Ovary (tissue), 9 donors: Measurements from ENCODE around the gene NEU2. TPM values are rescaled to one million over a fixed set of nuclear protein-coding genes. Genes with fewer than 3 reads are reported as not detected.

Experiments
- DNase-seq, 5 donors: peaks; one replicate each; pipeline ENCODE4 v3.0.0-alpha.2; 2019 to 2020
- H3K27ac ChIP-seq, 2 donors: fragments of 200-600 bp; one replicate each; pipeline versions ENCODE4 v1.5.1 to v1.8.0; 2019 to 2022
- H3K27me3 ChIP-seq: fragments of 200-600 bp; one replicate; pipeline ENCODE4 v1.8.0; 2022
- H3K36me3 ChIP-seq: fragments of 200-600 bp; sonication (generic); one replicate; pipeline ENCODE4 v1.5.1; 2019
- H3K4me1 ChIP-seq: one replicate; pipeline ENCODE4 v1.8.1; 2013; ENCODE audit warnings: mild to moderate bottlenecking, moderate library complexity; ENCODE audit not compliant: insufficient read depth
- H3K4me3 ChIP-seq: fragments of 200-600 bp; sonication (generic); one replicate; pipeline ENCODE4 v1.5.1; 2017
- H3K9me3 ChIP-seq, 2 donors: fragments of 200-600 bp in 1 of 2; sonication (generic) in 1 of 2; one replicate each; pipeline versions ENCODE4 v1.5.1 to v1.8.1; 2013 to 2019; ENCODE audit warnings: mild to moderate bottlenecking in 1 of 2, moderate library complexity in 1 of 2
- CTCF ChIP-seq, 3 donors: fragments of 450-650 bp in 2 of 3; fragments of 200-600 bp in 1 of 3; IDR thresholded peaks; one replicate each; pipeline versions ENCODE4 v1.5.1 to v1.8.0; 2016 to 2022; ENCODE audit warnings: antibody characterized with exemption in 3 of 3, mild to moderate bottlenecking in 1 of 3
- EP300 ChIP-seq: sonication (generic); formaldehyde crosslinking; IDR thresholded peaks from one replicate; pipeline ENCODE4 v1.6.1; 2017; ENCODE audit warnings: antibody characterized with exemption
- POLR2A ChIP-seq: fragments of 450-650 bp; IDR thresholded peaks from one replicate; pipeline ENCODE4 v1.6.1; 2017; ENCODE audit warnings: antibody characterized with exemption, mild to moderate bottlenecking, moderate library complexity
- WGBS, 3 donors: extraction: QIAGEN DNeasy Blood & Tissue Kit in 1 of 3; methylation state at CpG; one replicate each; pipeline versions ENCODE4 v1.1.5 to v1.1.7; 2013 to 2017; 5-methylcytosine and 5-hydroxymethylcytosine counted together
- intact Hi-C, 4 donors: fragments of 100-400 bp; cut with DNase I; formaldehyde crosslinking; loops; one replicate each; pipeline versions ENCODE4 v1.11.0 to v1.15.1; 2022 to 2023
- polyA plus RNA-seq, 2 donors: library from polyadenylated mRNA; stranded (reverse); fragments of 200-250 nt in 1 of 2; fragments of 350-450 nt in 1 of 2; fragmentation: Illumina TruSeq in 1 of 2; extraction: RNeasy Lipid Tissue Mini Kit (QIAGEN cat#74804) in 1 of 2; gene quantifications; one replicate each; pipeline ENCODE4 v1.2.3, GENCODE V29; 2013 to 2014
- total RNA-seq, 7 donors: library from RNA; depleted of rRNA in 2 of 7; stranded (reverse); fragments of >200 nt in 2 of 7; fragmentation: NEBNext Ultra II Directional in 3 of 7; extraction: Animal tissue kit (Norgen Biotek cat#: 25700) in 3 of 7; gene quantifications; one replicate each; pipeline versions ENCODE4 v1.1.0 to v1.2.4, GENCODE V29; 2016 to 2023
- donor health status: DM: no; HTN: no; CAD: no; lungs with moderate emphysema.
- donor health status: DM: no; HTN: no; CAD: no.
- donor health status: Bipolar disorder and iron deficiency.
- donor health status: DM: yes; HTN: yes; CAD: no.
- donor health status: DM: no; HTN: no; CAD: no.
- donor health status: DM: yes; HTN: yes; CAD: no.

NEU2 gene
- total and polyA plus RNA-seq, 9 donors, result not detected

- H3K9me3 ChIP-seq, result no peaks in the 10 kb centered on the region
- H3K4me1 ChIP-seq, result no peaks in the 10 kb centered on the region
- 71 to 80% (median 74%) methylated on average over 8 of the region's 8 CpGs for WGBS, 3 donors
- H3K27ac ChIP-seq, result no peak overlapping the region
- no peak for TF ChIP-seq EP300
- TF ChIP-seq POLR2A, result no peak
- TF ChIP-seq CTCF (IDR thresholded peaks at IDR 0.05), result no peak
- intact Hi-C loops, result no loop called here
- no peak overlapping the region for H3K4me3 ChIP-seq
- H3K36me3 ChIP-seq, result no peaks in the 10 kb centered on the region
- no peak for DNase-seq
- H3K27me3 ChIP-seq, result no peaks in the 10 kb centered on the region
Measured at GRCh38 chr2:233022561-233022960, 9.9 kb upstream of the NEU2 start.

DNA sequence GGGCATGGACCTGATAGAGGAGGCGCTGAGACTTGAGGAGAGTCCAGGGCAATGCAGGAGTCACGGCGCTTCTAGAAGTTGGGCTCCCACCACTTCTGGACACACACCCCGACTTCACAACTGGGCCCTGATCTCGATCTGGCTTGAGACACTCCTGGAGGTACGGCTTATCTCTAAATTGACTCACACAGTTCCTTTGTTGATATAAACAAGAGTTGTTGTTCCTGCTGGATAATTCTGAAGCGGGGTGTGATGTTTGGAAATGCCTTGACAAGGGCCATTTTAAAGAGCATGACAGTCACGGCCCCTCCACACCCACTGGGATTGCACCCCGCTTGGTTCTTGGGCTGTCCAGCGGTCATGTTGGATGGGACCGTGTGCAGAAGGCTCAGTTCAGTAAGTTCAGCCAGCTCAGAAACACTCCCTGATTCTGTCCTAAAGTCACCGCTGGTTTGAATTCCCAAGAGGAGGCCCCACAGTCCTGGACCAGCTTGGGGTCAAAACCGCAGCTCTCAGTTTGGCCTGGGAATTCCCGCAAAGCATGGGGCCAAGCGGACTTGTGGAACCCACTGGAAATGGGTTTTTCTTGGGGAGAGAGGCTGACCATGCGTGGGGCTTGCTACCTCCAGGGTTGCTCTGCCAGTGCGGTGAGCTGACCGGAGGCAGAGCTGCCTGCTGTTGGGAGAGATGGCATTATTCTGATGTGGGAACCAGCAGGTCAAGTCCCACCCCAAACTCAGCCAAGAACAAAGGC lies 9.3 kb upstream of the NEU2 start:
- no peak for DNase-seq
- no peak overlapping the region for H3K27ac ChIP-seq
- H3K27me3 ChIP-seq, result no peaks in the 10 kb centered on the region
- 82 to 86% (median 85%) methylated on average over 18 of the region's 18 CpGs for WGBS, 3 donors
- H3K9me3 ChIP-seq, result no peaks in the 10 kb centered on the region
- TF ChIP-seq EP300 (no peak), POLR2A (no peak)
- no peaks in the 10 kb centered on the region for H3K36me3 ChIP-seq
- no peak overlapping the region for H3K4me3 ChIP-seq
- no peaks in the 10 kb centered on the region for H3K4me1 ChIP-seq
- intact Hi-C loops, result no loop called here

- Histone ChIP-seq H3K4me1 (no peaks in the 10 kb centered on the region), H3K4me3 (no peak overlapping the region), H3K27me3 (no peaks in the 10 kb centered on the region), H3K36me3 (no peaks in the 10 kb centered on the region), H3K9me3 (no peaks in the 10 kb centered on the region), H3K27ac (no peak overlapping the region)
- DNase-seq, result no peak
- 84 to 93% (median 87%) methylated on average over 14 of the region's 14 CpGs for WGBS, 3 donors
- TF ChIP-seq CTCF (IDR thresholded peaks at IDR 0.05) (no peak), EP300 (no peak), POLR2A (no peak)
- intact Hi-C loops, result no loop called here
Measured at GRCh38 chr2:233023761-233024410, 8.6 kb upstream of the NEU2 start.

- intact Hi-C loops, result no loop called here
- TF ChIP-seq EP300 (no peak), POLR2A (no peak), CTCF (IDR thresholded peaks at IDR 0.05) (no peak)
- no peak for DNase-seq
- 80 to 83% (median 82%) methylated on average over 7 of the region's 7 CpGs for WGBS, 3 donors
- Histone ChIP-seq H3K9me3 (no peaks in the 10 kb centered on the region), H3K36me3 (no peaks in the 10 kb centered on the region), H3K27me3 (no peaks in the 10 kb centered on the region), H3K4me3 (no peak overlapping the region), H3K4me1 (no peaks in the 10 kb centered on the region), H3K27ac (no peak overlapping the region)
Measured at GRCh38 chr2:233025706-233026105, 6.8 kb upstream of the NEU2 start.

DNA sequence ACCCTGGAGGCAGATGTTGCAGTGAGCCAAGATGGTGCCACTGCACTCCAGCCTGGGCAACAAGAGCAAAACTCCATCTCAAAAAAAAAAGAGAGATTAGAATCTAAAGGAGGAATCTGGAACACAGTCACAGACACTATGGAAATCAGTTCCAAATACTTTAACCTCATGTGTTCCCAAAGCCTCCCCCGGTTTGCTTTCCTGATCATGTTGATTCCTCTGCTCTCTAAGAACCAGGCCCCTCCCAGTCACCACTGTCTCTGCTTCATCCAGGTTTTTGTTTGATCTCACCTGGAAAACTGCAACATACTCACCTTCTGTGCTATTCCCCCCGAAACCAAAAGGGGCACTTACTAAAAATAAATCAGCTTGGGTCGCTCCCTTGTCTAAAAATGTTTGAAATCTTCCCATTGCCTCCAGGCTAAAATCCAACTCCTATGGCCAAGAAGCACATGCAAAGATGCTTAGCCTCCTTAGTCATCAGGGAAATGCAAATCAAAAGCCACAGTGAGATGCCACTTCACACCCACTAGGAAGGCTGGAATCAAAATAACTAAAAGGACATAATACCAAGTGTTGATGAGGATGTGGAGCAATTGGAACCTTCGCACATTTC lies 6.2 kb upstream of the NEU2 start:
- H3K4me1 ChIP-seq, result no peaks in the 10 kb centered on the region
- no peak overlapping the region for H3K4me3 ChIP-seq
- TF ChIP-seq POLR2A, result no peak
- TF ChIP-seq CTCF (IDR thresholded peaks at IDR 0.05), result no peak
- TF ChIP-seq EP300, result no peak
- DNase-seq, result no peak
- H3K27me3 ChIP-seq, result no peaks in the 10 kb centered on the region
- H3K27ac ChIP-seq, result no peak overlapping the region
- H3K36me3 ChIP-seq, result no peaks in the 10 kb centered on the region
- WGBS, 3 donors, result 71 to 79% (median 73%) methylated on average over 4 of the region's 4 CpGs
- intact Hi-C loops, result no loop called here
- no peaks in the 10 kb centered on the region for H3K9me3 ChIP-seq
